Skeletal muscle cell (primary cell): ENCODE measurements around the gene SLF2.

Experiments used
- DNase-seq: peaks from one replicate; pipeline ENCODE4 v3.0.0-alpha.2; 2010; ENCODE audit warnings: low read depth
- H3K4me3 ChIP-seq: 2 replicates; pipeline ENCODE4 v1.5.1; 2011; ENCODE audit warnings: low read depth, mild to moderate bottlenecking, control low read depth, low read length, moderate library complexity

Gene SLF2

GRCh38 chr10:100930368-100930767, 17.6 kb downstream of the SLF2 start:
- DNase-seq = no peak
- H3K4me3 ChIP-seq = no peak overlapping the region

- DNase-seq = no peak
These were observed 21.4 kb downstream of the SLF2 start for GRCh38 chr10:100934084-100934659.

DNA sequence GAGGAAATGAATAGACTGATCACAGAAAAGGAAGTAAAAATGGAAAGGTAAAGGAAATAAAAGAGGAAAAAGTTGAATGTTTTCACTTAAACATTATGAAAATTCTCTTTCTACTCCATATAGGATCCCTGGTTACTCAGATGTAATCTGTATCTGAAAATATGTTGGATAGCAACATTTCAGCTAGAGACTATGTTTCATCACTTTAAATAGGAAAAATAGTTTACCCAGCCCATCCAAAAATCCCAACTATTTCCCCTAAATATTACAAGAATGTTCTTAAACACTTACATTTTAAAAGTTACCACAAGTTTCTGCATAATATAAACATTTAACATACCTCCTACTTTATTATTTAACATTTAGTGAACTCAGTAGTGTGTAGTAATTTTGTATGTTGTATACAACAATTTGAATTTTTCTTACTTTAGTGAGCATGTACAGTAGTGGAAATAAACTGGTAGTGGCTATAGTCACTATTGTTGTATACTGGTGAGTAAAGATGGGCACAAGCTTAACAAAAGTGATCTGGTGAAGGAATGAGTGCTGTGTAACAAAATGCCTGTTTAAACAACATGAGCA, 27.1 kb downstream of the SLF2 start:
- H3K4me3 ChIP-seq = no peak overlapping the region
- DNase-seq = no peak

More at GRCh38 chr10:100934084-100934659, 21.4 kb downstream of the SLF2 start:
- no peak overlapping the region for H3K4me3 ChIP-seq

DNA sequence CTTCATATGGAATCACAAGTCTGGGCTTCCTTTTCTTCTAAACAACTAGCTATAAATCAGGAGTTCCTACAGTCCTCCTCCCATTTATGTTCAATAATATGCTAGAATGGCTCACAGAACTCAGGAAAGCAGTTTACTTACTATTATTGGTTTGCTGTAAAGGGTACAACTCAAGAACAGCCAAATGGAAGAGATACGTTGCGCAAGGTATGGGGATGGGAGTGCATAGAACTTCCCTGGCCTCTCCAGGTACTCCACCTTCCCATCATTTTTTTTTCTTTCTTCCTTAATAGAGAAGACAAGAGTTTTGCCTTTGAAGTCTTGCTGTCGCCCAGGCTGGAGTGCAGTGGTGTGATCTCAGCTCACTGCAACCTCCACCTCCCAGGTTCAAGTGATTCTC, 29.5 kb downstream of the SLF2 start:
- H3K4me3 ChIP-seq = no peak overlapping the region
- DNase-seq = no peak

GRCh38 chr10:100943508-100943907, 30.7 kb downstream of the SLF2 start:
- no peak overlapping the region for H3K4me3 ChIP-seq
- DNase-seq = no peak

GRCh38 chr10:100945754-100946153, 33.0 kb downstream of the SLF2 start:
- H3K4me3 ChIP-seq = no peak overlapping the region
- DNase-seq = no peak

- DNase-seq = no peak
- no peak overlapping the region for H3K4me3 ChIP-seq
These were observed 36.2 kb downstream of the SLF2 start for GRCh38 chr10:100948916-100949315.

DNA sequence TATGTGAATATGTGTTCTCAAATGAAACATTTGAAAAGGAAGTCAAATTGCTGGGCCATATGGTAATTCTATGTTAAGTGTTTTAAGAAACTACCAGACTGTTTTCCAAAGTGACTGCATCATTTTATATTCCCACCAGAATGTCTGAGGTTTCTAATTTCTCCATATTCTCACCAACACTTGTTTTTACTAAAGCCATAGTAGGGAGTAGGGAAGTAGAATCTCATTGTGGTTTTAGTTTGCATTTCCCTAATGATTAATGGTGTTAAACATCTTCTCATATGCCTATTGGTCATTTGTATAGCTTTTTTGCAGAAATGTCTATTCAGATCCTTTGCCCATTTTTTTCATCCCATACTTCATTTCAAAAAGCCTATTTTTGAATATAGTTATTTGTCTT, 47.5 kb downstream of the SLF2 start:
- H3K4me3 ChIP-seq = no peak overlapping the region
- DNase-seq = no peak

DNA sequence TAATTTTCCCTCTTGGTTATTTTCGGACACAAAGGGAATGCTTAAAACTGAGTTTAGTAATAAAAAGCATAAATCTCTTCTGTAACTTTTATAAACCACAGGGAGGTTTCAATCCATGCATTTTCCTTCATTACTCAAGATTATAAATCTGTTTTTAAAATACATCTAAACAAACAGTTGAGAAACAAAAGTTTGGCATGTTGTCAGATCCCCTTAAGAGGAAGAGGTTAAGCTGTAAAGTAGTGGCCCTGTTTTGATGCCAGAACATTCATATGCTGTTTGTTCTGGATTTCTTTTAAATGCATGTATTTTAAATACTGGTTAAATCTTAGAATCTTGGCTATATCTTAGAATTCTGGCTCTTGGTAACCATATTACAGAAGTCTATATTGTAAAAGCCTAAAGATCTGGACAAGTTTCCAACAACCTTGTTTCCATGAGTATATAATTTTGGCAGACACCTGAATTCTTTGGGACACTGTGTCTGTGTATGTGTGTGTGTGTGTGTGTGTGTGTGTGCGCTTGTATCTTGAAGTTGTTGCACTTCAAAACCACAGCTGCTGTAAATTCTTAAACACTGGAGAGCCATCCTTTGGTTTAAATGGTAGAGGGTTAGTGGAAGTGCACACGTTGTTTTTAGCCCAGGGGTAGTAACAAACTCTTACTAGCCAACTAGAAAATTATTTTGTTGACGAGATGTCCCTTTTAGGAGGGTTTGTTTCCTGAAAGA, 49.8 kb downstream of the SLF2 start:
- no peak for DNase-seq
- H3K4me3 ChIP-seq = no peak overlapping the region

DNA sequence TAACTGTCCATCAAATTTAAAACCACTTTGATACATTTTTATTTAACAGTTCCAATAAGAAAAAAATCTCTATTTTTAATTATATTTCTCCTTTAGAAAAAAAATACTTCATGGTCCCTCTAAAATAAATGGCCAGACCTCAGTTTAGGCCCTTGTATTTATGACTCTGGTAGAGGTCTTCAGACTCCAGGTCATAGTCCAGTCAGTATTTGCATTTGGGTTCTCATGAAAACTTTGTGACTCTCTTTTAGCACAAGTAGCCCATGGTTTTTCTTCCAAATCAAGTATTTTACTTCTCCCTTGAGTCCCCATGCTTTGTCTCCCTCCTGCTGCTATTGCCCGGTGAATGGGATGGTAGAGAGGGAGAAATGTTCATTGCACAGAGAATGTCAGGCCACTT, 51.1 kb downstream of the SLF2 start:
- DNase-seq = no peak

DNA sequence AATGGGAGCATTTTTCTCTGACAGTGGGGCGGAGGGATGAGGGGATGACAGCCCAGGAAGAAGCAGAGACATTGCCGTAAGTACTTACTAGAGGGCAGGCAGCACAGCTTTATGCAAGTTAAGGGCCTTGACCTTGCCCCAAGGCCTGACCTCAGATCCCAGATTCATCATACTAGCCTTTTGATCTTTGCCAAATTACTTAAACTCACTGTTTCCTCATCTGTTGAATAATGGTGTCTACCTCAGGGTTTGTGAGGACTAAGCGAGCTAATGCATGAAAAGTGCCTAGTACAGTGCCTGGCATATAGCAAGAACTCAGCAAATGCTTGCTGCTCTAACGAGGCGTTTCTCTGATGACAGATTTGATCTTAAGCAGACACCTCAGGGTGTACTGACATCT, 53.1 kb downstream of the SLF2 start:
- no peak overlapping the region for H3K4me3 ChIP-seq
- DNase-seq = no peak

More for the DNA sequence above, 51.1 kb downstream of the SLF2 start:
- no peak overlapping the region for H3K4me3 ChIP-seq

DNA sequence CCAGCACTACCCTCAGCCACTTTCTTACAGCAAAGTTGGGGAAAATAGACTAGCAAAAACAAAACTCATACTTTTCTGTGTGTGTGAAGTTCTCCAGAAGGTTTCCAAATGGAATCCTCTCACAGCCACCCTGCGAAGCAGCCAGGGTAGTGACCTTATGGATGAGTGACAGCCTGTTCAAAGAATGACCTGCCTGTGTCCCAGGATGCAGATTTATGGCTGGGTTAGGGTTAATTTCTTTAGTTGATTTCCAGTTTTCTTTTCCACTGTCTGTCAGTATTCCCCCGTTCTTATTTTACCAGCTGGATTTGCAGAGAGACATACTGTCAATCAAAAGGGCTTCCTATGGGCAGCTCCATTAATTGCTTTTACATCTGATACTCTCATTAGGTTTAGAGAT, 54.1 kb downstream of the SLF2 start:
- DNase-seq = no peak

DNA sequence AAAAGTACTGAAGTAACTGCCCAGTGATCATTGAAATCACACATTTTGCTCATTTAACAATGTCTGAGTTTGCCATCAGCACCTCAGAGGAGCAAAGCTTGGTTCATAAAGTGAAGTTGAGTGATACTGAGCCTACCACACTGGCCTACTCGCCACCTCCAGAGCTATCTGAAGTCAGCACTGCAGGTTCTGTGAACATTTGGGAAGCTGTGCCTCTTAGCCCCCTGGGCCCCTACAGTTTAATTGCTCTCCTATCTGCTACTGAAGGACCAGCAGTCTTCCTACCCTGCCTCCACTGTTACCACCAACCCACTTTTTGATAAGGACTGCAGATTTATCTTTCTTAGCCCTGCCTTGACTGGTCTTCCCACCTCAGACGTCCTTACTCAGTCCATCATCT, 54.6 kb downstream of the SLF2 start:
- no peak overlapping the region for H3K4me3 ChIP-seq
- no peak for DNase-seq

More for the DNA sequence above, 54.1 kb downstream of the SLF2 start:
- H3K4me3 ChIP-seq = no peak overlapping the region

GRCh38 chr10:100968062-100968736, 55.4 kb downstream of the SLF2 start:
- DNase-seq = no peak
- no peak overlapping the region for H3K4me3 ChIP-seq

DNA sequence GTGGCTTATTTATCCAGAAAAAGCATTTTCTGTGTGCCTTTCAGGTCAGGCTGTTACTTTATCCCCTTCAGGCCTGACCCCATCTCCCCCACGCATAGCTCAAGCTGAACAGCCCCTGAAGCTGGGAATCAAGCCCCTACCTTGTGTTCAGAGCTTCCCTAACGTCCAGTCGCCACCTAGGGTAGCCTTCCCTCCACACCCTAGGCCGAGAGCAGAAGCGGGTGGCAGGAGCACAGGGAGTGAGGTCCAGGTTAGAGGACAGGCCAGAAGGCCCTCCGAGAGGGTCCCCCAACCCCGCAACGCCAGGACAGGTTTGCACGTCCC, 56.1 kb downstream of the SLF2 start:
- DNase-seq = no peak
- peak overlapping the region; percentile 72 for H3K4me3 ChIP-seq

GRCh38 chr10:100969187-100970075, 56.7 kb downstream of the SLF2 start, which contains the start of gene SEMA4G:
SEMA4G (plus strand) TSS chr10:100969504; CDS start chr10:100972913, 3,409 bp downstream.
- DNase-seq = no peak
- peak within 1 kb of the TSS; percentile 72 for H3K4me3 ChIP-seq

GRCh38 chr10:100970076-100970913, 57.5 kb downstream of the SLF2 start:
- no peak for DNase-seq

GRCh38 chr10:100970914-100971811, 58.4 kb downstream of the SLF2 start:
- H3K4me3 ChIP-seq = no peak overlapping the region
- no peak for DNase-seq

More at GRCh38 chr10:100970076-100970913, 57.5 kb downstream of the SLF2 start:
- peak overlapping the region; percentile 72 for H3K4me3 ChIP-seq
